Right lobe of liver (tissue), 6 donors: ENCODE results near the gene ICAM4. TPM values are rescaled to one million over a fixed set of nuclear protein-coding genes. Genes with fewer than 3 reads are reported as not detected.

ENCODE experiments used
- ATAC-seq, 4 donors: fragments of 200-7000 bp; cut with Tn5 transposase; one replicate each; pipeline ENCODE4 v1.9.1; 2020; ENCODE audit warnings: mild to moderate bottlenecking in 4 of 4, moderate library complexity in 4 of 4
- DNase-seq, 3 donors: peaks; one replicate each; pipeline ENCODE4 v3.0.0-alpha.2; 2020
- H3K27ac ChIP-seq, 3 donors: fragments of 200-600 bp; one replicate each; pipeline ENCODE4 v1.8.0; 2022
- H3K27me3 ChIP-seq, 2 donors: fragments of 200-600 bp; one replicate each; pipeline ENCODE4 v1.8.0; 2022
- H3K36me3 ChIP-seq, 4 donors: fragments of 200-600 bp; sonication (generic) in 1 of 4; one replicate each; pipeline versions ENCODE4 v1.5.1 to v1.8.0; 2017 to 2022; ENCODE audit warnings: control low read depth in 1 of 4
- H3K4me1 ChIP-seq, 4 donors: fragments of 200-600 bp; sonication (generic) in 1 of 4; one replicate each; pipeline versions ENCODE4 v1.5.1 to v1.8.0; 2017 to 2022; ENCODE audit warnings: control low read depth in 1 of 4
- H3K4me3 ChIP-seq, 3 donors: fragments of 200-600 bp; one replicate each; pipeline ENCODE4 v1.8.0; 2022
- H3K9me3 ChIP-seq, 4 donors: fragments of 200-600 bp; sonication (generic) in 1 of 4; one replicate each; pipeline versions ENCODE4 v1.5.1 to v1.8.0; 2017 to 2022; ENCODE audit warnings: control low read depth in 1 of 4
- POLR2A ChIP-seq: fragments of 450-650 bp; IDR thresholded peaks from one replicate; pipeline ENCODE4 v1.6.1; 2017; ENCODE audit warnings: antibody characterized with exemption, mild to moderate bottlenecking
- WGBS: methylation state at CpG from one replicate; pipeline ENCODE4 v1.1.6; 2018; ENCODE audit warnings: low coverage, low lambda C conversion rate; ENCODE audit not compliant: insufficient coverage; ENCODE audit errors: missing lambda C conversion rate; 5-methylcytosine and 5-hydroxymethylcytosine counted together
- intact Hi-C, 2 donors: fragments of 100-400 bp; cut with DNase I; formaldehyde crosslinking; loops; one replicate each; pipeline versions ENCODE4 v1.11.2 to v1.14.1; 2022
- total RNA-seq, 6 experiments: library from RNA; depleted of rRNA in 2 of 6; stranded (reverse); fragments of >200 nt in 2 of 6; fragmentation: NEBNext Ultra II Directional in 3 of 6; extraction: Animal tissue kit (Norgen Biotek cat#: 25700) in 3 of 6; gene quantifications; one replicate each; pipeline versions ENCODE4 v1.1.0 to v1.2.4, GENCODE V29; 2016 to 2023
- TF ChIP-seq, protein P1 (sequence below), 4 donors: fragments of 200-600 bp in 3 of 4; fragments of 450-650 bp in 1 of 4; IDR thresholded peaks; one replicate each; pipeline versions ENCODE4 v1.5.1 to v1.8.0; 2016 to 2022; ENCODE audit warnings: antibody characterized with exemption in 4 of 4, mild to moderate bottlenecking in 2 of 4
- donor health status: DM: no; HTN: yes; CAD: no.
- donor health status: DM: no; HTN: no; CAD: no.
- donor health status: DM: no; HTN: no; CAD: no.
- donor health status: DM: no; HTN: yes; CAD: no.
- donor health status: DM: no; HTN: yes; CAD: no.

The ICAM4 gene
- total RNA-seq, 6 experiments from 2014 or later: 0.62 to 1.6 (median 0.80) TPM; not detected in 3

DNA sequence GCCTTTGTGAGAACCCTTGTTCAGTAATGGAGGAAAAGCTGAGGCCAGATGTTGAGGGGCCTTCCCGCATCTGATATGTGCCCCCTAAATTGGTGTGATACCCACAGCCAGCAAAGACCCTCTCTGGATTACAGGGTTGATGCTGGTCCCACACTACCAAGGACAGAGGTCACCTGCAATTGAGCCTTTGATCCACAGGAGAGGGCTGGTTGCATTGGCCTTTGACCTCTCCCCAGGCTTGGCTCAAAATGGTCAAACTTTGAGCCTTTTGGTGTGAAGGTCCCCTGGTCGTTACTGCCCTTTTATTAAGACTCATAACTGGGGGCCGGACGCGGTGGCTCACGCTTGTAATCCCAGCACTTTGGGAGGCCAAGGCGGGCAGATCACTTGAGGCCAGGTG lies 43.1 kb upstream of the ICAM4 start:
- Histone ChIP-seq H3K27ac (no peak overlapping the region), H3K4me1 (peaks cover 0 to 28% (median 8%) of the 10 kb centered on the region in 4 donors), H3K4me3 (no peak overlapping the region), H3K36me3 (no peaks in the 10 kb centered on the region), H3K9me3 (no peaks in the 10 kb centered on the region), H3K27me3 (no peaks in the 10 kb centered on the region)
- TF ChIP-seq POLR2A: no peak
- TF ChIP-seq, protein P1, sequence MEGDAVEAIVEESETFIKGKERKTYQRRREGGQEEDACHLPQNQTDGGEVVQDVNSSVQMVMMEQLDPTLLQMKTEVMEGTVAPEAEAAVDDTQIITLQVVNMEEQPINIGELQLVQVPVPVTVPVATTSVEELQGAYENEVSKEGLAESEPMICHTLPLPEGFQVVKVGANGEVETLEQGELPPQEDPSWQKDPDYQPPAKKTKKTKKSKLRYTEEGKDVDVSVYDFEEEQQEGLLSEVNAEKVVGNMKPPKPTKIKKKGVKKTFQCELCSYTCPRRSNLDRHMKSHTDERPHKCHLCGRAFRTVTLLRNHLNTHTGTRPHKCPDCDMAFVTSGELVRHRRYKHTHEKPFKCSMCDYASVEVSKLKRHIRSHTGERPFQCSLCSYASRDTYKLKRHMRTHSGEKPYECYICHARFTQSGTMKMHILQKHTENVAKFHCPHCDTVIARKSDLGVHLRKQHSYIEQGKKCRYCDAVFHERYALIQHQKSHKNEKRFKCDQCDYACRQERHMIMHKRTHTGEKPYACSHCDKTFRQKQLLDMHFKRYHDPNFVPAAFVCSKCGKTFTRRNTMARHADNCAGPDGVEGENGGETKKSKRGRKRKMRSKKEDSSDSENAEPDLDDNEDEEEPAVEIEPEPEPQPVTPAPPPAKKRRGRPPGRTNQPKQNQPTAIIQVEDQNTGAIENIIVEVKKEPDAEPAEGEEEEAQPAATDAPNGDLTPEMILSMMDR (IDR thresholded peaks at IDR 0.05): no peak
- 53% methylated on average over 3 of the region's 7 CpGs for WGBS
- intact Hi-C loops: no loop called here
- peak in 1 of 4 donors; percentile 10 for ATAC-seq
- DNase-seq: no peak

DNA sequence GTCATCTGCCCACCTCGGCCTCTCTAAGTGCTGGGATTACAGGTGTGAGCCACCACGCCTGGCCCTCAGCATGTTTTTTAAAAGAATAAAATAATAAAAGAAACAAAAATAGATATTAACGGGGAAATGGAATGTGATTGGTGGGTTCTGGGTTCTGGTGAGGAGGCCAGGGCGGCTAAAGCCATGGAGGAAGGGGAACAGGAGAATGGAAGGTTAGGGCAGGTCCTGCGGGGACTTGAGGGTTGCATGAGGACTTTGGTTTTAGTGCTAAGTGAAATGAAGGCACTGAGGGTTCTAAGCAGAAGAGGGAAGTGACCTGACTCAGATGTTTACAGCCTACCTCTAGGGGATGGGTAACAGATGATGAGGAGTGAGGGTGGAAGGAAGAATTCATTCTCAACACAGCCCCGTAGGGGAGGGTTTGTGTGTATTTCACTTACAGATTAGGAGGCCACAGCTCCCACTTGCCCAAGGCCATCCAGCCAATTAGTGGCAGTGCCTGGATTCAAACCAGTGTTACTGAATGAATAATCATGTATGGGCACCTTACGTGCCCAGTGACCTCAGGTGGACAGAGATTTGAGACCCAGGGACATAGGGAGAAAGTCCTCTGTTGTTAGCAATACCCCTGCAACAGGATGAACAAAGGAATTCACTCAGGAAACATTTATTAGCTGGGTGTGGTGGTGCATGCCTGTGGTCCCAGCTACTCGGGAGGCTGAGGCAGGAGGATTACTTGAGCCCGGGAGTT lies 41.4 kb upstream of the ICAM4 start:
- H3K4me3 ChIP-seq: no peak overlapping the region
- ATAC-seq: no peak
- H3K27me3 ChIP-seq: no peaks in the 10 kb centered on the region
- peaks cover 0 to 22% (median 5%) of the 10 kb centered on the region in 4 donors for H3K4me1 ChIP-seq
- no peak overlapping the region for H3K27ac ChIP-seq
- DNase-seq: no peak
- TF ChIP-seq, protein P1 (IDR thresholded peaks at IDR 0.05): no peak
- TF ChIP-seq POLR2A: no peak
- H3K9me3 ChIP-seq: no peaks in the 10 kb centered on the region
- no peaks in the 10 kb centered on the region for H3K36me3 ChIP-seq
- intact Hi-C loops: no loop called here
- 82% methylated on average over 8 of the region's 9 CpGs for WGBS

DNA sequence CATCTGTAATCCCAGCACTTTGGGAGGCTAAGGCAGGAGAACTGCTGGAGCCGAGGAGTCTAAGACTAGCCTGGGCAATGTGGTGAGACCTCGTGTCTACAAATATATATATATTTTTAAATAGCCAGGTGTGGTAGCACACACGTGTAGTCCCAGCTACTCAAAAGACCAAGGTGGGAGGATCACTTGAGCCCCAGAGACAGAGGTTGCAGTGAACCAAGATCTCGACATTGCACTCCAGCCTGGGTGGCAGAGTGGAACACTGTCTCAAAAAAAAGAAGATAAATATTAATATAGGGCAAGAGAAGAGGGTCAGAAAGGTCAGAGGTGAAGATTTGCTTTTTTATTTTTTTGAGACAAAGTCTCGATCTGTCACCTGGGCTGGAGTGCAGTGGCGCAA lies 40.2 kb upstream of the ICAM4 start:
- ATAC-seq (no peak), DNase-seq (no peak)
- H3K4me1 ChIP-seq: peaks cover 0 to 22% (median 5%) of the 10 kb centered on the region in 4 donors
- H3K36me3 ChIP-seq: no peaks in the 10 kb centered on the region
- no peak overlapping the region for H3K27ac ChIP-seq
- H3K27me3 ChIP-seq: no peaks in the 10 kb centered on the region
- intact Hi-C loops: no loop called here
- TF ChIP-seq POLR2A: no peak
- TF ChIP-seq, protein P1 (IDR thresholded peaks at IDR 0.05): no peak
- H3K9me3 ChIP-seq: no peaks in the 10 kb centered on the region
- 69% methylated on average over 4 of the region's 6 CpGs for WGBS
- H3K4me3 ChIP-seq: no peak overlapping the region

DNA sequence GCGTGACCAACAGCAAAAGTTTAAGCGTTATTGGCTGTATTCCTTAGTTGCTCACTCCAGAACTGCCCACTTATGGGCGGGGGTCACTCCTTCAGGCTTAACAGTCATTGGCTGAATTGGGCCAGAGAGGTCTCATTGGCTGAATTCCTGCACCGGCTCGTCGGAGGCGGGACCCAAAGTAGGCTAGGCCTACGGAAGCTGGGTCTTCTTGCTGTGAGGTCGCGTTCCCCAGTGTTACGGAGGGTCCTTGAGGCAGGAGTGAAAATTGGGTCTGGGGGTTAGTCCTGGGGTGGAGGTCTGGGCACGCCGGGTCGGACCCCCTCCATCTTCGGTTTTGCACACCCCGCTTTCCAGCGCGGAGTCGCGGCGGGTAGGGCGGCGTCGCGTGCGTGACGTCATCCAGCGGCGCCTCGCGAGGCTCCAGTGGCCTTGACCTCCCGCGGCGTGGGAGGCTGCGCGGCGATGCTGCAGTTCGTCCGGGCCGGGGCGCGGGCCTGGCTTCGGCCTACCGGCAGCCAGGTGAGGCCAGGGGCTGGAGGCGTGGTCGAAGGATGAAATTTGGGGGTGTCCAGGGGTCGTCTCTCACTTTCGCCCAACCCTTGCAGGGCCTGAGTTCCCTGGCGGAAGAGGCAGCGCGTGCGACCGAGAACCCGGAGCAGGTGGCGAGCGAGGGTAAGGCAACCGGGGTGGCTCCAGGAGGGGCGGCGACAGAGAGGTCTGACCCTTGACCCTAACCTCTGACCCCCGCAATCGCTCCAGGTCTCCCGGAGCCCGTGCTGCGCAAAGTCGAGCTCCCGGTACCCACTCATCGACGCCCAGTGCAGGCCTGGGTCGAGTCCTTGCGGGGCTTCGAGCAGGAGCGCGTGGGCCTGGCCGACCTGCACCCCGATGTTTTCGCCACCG lies 34.7 kb upstream of the ICAM4 start, which contains the start of gene MRPL4:
Gene MRPL4, plus strand, starts transcription at position 423 of the 903 bp plus-strand sequence. Its CDS starts 40 bp downstream, at position 463.
- peak within 1 kb of the TSS; percentile 84 to 99 (median 96) for H3K4me3 ChIP-seq
- 0% methylated on average over 6 of the region's 77 CpGs for WGBS
- ATAC-seq: peak; percentile 89 to 95 (median 92)
- H3K27ac ChIP-seq: peak within 1 kb of the TSS; percentile 31 to 90 (median 65)
- H3K27me3 ChIP-seq: no peaks in the 10 kb centered on the region
- no peaks in the 10 kb centered on the region for H3K4me1 ChIP-seq
- no peaks in the 10 kb centered on the region for H3K9me3 ChIP-seq
- intact Hi-C loops: loop anchor here in 1 of 2 donors (10.0 kb wide), 1 partner anchor 67 kb away; no protein-coding TSS in a partner anchor
- H3K36me3 ChIP-seq: peaks cover 0 to 16% (median 11%) of the 10 kb centered on the region in 4 donors
- TF ChIP-seq, protein P1 (IDR thresholded peaks at IDR 0.05): no peak
- TF ChIP-seq POLR2A: peak; percentile 59
- DNase-seq: peak; percentile 92 to 98 (median 96)
